ENCODE data around the gene KCNN1.

Gene KCNN1

DNA sequence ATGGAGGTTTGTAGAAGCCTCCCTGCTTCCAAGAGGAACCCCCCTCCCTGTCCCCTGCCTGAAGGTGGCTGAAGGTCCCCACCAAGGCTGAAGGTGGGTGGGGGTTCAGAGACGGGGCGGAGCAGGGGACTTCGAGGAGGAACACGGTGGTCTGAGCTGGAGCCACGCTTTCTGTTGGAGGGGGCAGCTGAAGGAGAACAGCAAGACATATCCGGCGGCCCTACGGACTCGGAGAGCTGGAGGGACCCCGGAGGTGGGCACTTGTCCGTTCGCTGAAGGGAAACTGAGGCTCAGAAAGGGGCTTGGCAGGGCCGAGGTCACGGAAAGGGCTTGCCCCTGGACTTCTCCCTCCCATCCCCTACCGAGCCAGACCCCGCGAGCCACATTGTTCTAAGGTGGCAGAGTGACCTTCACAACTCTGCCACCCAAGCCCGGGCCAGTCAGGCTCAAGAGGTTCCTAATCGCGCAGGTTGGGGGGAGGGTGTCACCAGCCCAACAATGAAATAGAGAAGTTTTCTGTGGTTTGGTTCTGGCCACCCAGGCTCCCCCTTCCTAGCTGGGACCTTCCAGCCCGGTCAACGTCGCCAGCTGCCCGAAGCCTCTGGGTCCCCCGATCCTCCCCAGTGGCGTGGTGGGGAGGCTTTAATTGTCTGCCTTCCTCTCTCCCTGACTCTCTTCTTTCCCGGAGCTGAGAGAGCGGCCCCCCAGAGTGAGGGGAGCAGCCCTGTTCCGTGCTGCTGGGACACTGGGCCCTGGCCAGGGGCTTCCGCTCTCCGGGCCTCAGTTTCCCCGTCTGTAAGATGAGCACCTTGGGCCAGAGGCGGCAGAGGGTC is 15.5 kb upstream of the KCNN1 start:
- Histone ChIP-seq H3K4me1 (ENCODE audit: control insufficient read depth, insufficient read depth, low read length) (peaks cover 6% of the 10 kb centered on the region; the same call in 1 of the 2 replicates), H3K9me3 (ENCODE audit: control insufficient read depth, insufficient read depth, low read depth, low read length) (no peaks in the 10 kb centered on the region), H3K4me3 (ENCODE audit: low read depth, low read length) (peak overlapping the region; percentile 15), H3K27ac (ENCODE audit: extremely low read depth, low read depth, low read length) (no peak overlapping the region), H3K36me3 (ENCODE audit: control insufficient read depth in 2 of 2, insufficient read depth in 1 of 2, low read length in 2 of 2) (no peaks in the 10 kb centered on the region)
- ChIA-PET CTCF (interaction anchor here (0.6 to 1.4 kb wide), 3 partner anchors 31 to 458 kb away, joined by 3 to 6 read pairs (median 4); no protein-coding TSS in a partner anchor), POLR2A (no interaction called here)
- TF ChIP-seq ZBTB1 (tag by site-specific recombination; IDR thresholded peaks at IDR 0.05), result no peak
- TF ChIP-seq ZNF366 (tag by site-specific recombination; conservative IDR thresholded peaks at IDR 0.05), result 0 out of 2 replicates have a peak, but pooled peaks have one; percentile 17
- peak; percentile 24; the same call in 1 of the 2 replicates for TF ChIP-seq WT1 (tag by site-specific recombination; IDR thresholded peaks at IDR 0.05)
- TF ChIP-seq PATZ1 (tag by site-specific recombination; IDR thresholded peaks at IDR 0.05), result peak; percentile 66
- TF ChIP-seq, protein P1, sequence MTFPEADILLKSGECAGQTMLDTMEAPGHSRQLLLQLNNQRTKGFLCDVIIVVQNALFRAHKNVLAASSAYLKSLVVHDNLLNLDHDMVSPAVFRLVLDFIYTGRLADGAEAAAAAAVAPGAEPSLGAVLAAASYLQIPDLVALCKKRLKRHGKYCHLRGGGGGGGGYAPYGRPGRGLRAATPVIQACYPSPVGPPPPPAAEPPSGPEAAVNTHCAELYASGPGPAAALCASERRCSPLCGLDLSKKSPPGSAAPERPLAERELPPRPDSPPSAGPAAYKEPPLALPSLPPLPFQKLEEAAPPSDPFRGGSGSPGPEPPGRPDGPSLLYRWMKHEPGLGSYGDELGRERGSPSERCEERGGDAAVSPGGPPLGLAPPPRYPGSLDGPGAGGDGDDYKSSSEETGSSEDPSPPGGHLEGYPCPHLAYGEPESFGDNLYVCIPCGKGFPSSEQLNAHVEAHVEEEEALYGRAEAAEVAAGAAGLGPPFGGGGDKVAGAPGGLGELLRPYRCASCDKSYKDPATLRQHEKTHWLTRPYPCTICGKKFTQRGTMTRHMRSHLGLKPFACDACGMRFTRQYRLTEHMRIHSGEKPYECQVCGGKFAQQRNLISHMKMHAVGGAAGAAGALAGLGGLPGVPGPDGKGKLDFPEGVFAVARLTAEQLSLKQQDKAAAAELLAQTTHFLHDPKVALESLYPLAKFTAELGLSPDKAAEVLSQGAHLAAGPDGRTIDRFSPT (tag by site-specific recombination; IDR thresholded peaks at IDR 0.05), result peak; percentile 62; the same call in 1 of the 2 replicates
- TF ChIP-seq, protein P2, sequence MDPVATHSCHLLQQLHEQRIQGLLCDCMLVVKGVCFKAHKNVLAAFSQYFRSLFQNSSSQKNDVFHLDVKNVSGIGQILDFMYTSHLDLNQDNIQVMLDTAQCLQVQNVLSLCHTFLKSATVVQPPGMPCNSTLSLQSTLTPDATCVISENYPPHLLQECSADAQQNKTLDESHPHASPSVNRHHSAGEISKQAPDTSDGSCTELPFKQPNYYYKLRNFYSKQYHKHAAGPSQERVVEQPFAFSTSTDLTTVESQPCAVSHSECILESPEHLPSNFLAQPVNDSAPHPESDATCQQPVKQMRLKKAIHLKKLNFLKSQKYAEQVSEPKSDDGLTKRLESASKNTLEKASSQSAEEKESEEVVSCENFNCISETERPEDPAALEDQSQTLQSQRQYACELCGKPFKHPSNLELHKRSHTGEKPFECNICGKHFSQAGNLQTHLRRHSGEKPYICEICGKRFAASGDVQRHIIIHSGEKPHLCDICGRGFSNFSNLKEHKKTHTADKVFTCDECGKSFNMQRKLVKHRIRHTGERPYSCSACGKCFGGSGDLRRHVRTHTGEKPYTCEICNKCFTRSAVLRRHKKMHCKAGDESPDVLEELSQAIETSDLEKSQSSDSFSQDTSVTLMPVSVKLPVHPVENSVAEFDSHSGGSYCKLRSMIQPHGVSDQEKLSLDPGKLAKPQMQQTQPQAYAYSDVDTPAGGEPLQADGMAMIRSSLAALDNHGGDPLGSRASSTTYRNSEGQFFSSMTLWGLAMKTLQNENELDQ (tag by site-specific recombination; IDR thresholded peaks at IDR 0.05; ENCODE audit: low read depth), result no peak
- TF ChIP-seq GLIS1 (tag by site-specific recombination; IDR thresholded peaks at IDR 0.05), result peak; percentile 92
- TF ChIP-seq ZNF629 (tag by site-specific recombination; IDR thresholded peaks at IDR 0.05), result no peak
- TF ChIP-seq MYNN (tag by site-specific recombination; IDR thresholded peaks at IDR 0.05; ENCODE audit: borderline replicate concordance), result no peak
- no peak for TF ChIP-seq ZNF138 (tag by site-specific recombination; IDR thresholded peaks at IDR 0.05; ENCODE audit: borderline replicate concordance)
- TF ChIP-seq ZNF776 (tag by site-specific recombination; IDR thresholded peaks at IDR 0.05; ENCODE audit: borderline replicate concordance), result no peak
- TF ChIP-seq MZF1 (tag by site-specific recombination; IDR thresholded peaks at IDR 0.05; ENCODE audit: borderline replicate concordance), result no peak
- peak; percentile 7; the same call in 1 of the 2 replicates for TF ChIP-seq ZNF335 (tag by site-specific recombination; conservative IDR thresholded peaks at IDR 0.05)
- TF ChIP-seq ZNF280D (tag by site-specific recombination; IDR thresholded peaks at IDR 0.05), result no peak
- TF ChIP-seq ZNF140 (tag by site-specific recombination; IDR thresholded peaks at IDR 0.05), result no peak
- no peak for TF ChIP-seq ZNF18 (tag by site-specific recombination; IDR thresholded peaks at IDR 0.05)
- peak; percentile 73 for TF ChIP-seq ZNF600 (tag by site-specific recombination; IDR thresholded peaks at IDR 0.05)
- TF ChIP-seq ZSCAN4 (tag by site-specific recombination; IDR thresholded peaks at IDR 0.05), result no peak
- TF ChIP-seq, protein P3, sequence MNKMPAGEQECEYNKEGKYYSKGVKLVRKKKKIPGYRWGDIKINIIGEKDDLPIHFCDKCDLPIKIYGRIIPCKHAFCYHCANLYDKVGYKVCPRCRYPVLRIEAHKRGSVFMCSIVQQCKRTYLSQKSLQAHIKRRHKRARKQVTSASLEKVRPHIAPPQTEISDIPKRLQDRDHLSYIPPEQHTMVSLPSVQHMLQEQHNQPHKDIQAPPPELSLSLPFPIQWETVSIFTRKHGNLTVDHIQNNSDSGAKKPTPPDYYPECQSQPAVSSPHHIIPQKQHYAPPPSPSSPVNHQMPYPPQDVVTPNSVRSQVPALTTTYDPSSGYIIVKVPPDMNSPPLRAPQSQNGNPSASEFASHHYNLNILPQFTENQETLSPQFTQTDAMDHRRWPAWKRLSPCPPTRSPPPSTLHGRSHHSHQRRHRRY (tag by site-specific recombination; IDR thresholded peaks at IDR 0.05), result no peak
- peak; percentile 12; the same call in 1 of the 2 replicates for TF ChIP-seq ZIC2 (tag by site-specific recombination; IDR thresholded peaks at IDR 0.05)

Data from HEK293 (cell line).